Gastroesophageal sphincter (tissue), 4 donors: Measurements from ENCODE around the gene SURF4. TPM values are rescaled to one million over a fixed set of nuclear protein-coding genes. Genes with fewer than 3 reads are reported as not detected.

Experiments
- ATAC-seq: fragments of 150-250 bp; one replicate; pipeline ENCODE4 v1.9.1; 2016; ENCODE audit warnings: mild to moderate bottlenecking, moderate library complexity
- H3K27ac ChIP-seq, 4 donors: fragments of 200-600 bp; sonication (generic) in 3 of 4; 1 replicate in 3 of 4; 2 replicates in 1 of 4; pipeline ENCODE4 v1.5.1; 2016 to 2019
- H3K27me3 ChIP-seq: fragments of 200-600 bp; sonication (generic); one replicate; pipeline ENCODE4 v1.5.1; 2019
- H3K36me3 ChIP-seq, 2 donors: fragments of 200-600 bp; sonication (generic); one replicate each; pipeline ENCODE4 v1.5.1; 2019; ENCODE audit warnings: control low read depth in 1 of 2
- H3K4me1 ChIP-seq, 3 donors: fragments of 200-600 bp; sonication (generic); 1 replicate in 2 of 3; 2 replicates in 1 of 3; pipeline ENCODE4 v1.5.1; 2016 to 2019; ENCODE audit warnings: control low read depth in 2 of 3
- H3K4me3 ChIP-seq, 2 donors: fragments of 200-600 bp; sonication (generic); one replicate each; pipeline ENCODE4 v1.5.1; 2019; ENCODE audit warnings: mild to moderate bottlenecking in 1 of 2, moderate library complexity in 1 of 2
- H3K9me3 ChIP-seq, 3 donors: fragments of 200-600 bp; sonication (generic); one replicate each; pipeline ENCODE4 v1.5.1; 2017 to 2019; ENCODE audit warnings: control low read depth in 2 of 3
- CTCF ChIP-seq, 4 experiments: fragments of 200-600 bp in 2 of 4; fragments of 450-650 bp in 2 of 4; sonication (generic) in 1 of 4; IDR thresholded peaks; one replicate each; pipeline ENCODE4 v1.5.1; 2017 to 2019; ENCODE audit warnings: antibody characterized with exemption in 4 of 4, mild to moderate bottlenecking in 2 of 4, moderate library complexity in 2 of 4
- EP300 ChIP-seq: sonication (generic); formaldehyde crosslinking; IDR thresholded peaks from one replicate; pipeline ENCODE4 v1.6.1; 2017; ENCODE audit warnings: antibody characterized with exemption, mild to moderate bottlenecking
- POLR2A ChIP-seq, 2 donors: fragments of 450-650 bp; IDR thresholded peaks; one replicate each; pipeline ENCODE4 v1.6.1; 2017; ENCODE audit warnings: antibody characterized with exemption in 2 of 2, mild to moderate bottlenecking in 2 of 2, moderate library complexity in 1 of 2
- POLR2AphosphoS5 ChIP-seq: sonication (generic); formaldehyde crosslinking; IDR thresholded peaks from one replicate; pipeline ENCODE4 v1.6.1; 2017; ENCODE audit warnings: antibody characterized with exemption
- WGBS, 2 donors: methylation state at CpG; one replicate each; pipeline ENCODE4 v1.1.5; 2018; ENCODE audit warnings: low coverage in 1 of 2; 5-methylcytosine and 5-hydroxymethylcytosine counted together
- total RNA-seq, 4 donors: library from RNA; depleted of rRNA; stranded (reverse); fragments of >200 nt; gene quantifications; one replicate each; pipeline ENCODE4 v1.1.0, GENCODE V29; 2016

The SURF4 gene
- total RNA-seq, 4 donors from 2014 or later: 78.1 to 139 (median 108) TPM

- 90 to 92% methylated on average over 2 of the region's 6 CpGs for WGBS, 2 donors
- no peaks in the 10 kb centered on the region for H3K9me3 ChIP-seq
- no peaks in the 10 kb centered on the region for H3K27me3 ChIP-seq
- peaks cover 0 to 58% of the 10 kb centered on the region in 2 donors for H3K36me3 ChIP-seq
- H3K27ac ChIP-seq: no peak overlapping the region
- no peak overlapping the region for H3K4me3 ChIP-seq
- H3K4me1 ChIP-seq: peaks cover 4 to 37% (median 20%) of the 10 kb centered on the region in 3 donors
- no peak for ATAC-seq
- TF ChIP-seq CTCF (IDR thresholded peaks at IDR 0.05): no peak
- TF ChIP-seq POLR2AphosphoS5: no peak
- TF ChIP-seq POLR2A (IDR thresholded peaks at IDR 0.05): no peak
- no peak for TF ChIP-seq EP300
Observed at GRCh38 chr9:133334161-133334560, 41.7 kb downstream of the SURF4 start.

GRCh38 chr9:133333566-133333965, 42.3 kb downstream of the SURF4 start:
- Histone ChIP-seq H3K9me3 (no peaks in the 10 kb centered on the region), H3K27me3 (no peaks in the 10 kb centered on the region), H3K4me1 (peaks cover 4 to 37% (median 20%) of the 10 kb centered on the region in 3 donors), H3K27ac (no peak overlapping the region), H3K36me3 (peaks cover 0 to 52% of the 10 kb centered on the region in 2 donors), H3K4me3 (no peak overlapping the region)
- ATAC-seq: no peak
- 100% methylated on average over 1 of the region's 10 CpGs; no CpG with 5 or more reads in 1 of the 2 donors for WGBS, 2 donors
- TF ChIP-seq EP300 (no peak), POLR2A (IDR thresholded peaks at IDR 0.05) (no peak), POLR2AphosphoS5 (no peak), CTCF (IDR thresholded peaks at IDR 0.05) (no peak)

- no peak for TF ChIP-seq POLR2AphosphoS5
- TF ChIP-seq CTCF (IDR thresholded peaks at IDR 0.05): no peak
- TF ChIP-seq EP300: no peak
- TF ChIP-seq POLR2A (IDR thresholded peaks at IDR 0.05): no peak
- Histone ChIP-seq H3K4me1 (peaks cover 4 to 37% (median 20%) of the 10 kb centered on the region in 3 donors), H3K27me3 (no peaks in the 10 kb centered on the region), H3K4me3 (no peak overlapping the region), H3K9me3 (no peaks in the 10 kb centered on the region), H3K36me3 (peaks cover 0 to 48% of the 10 kb centered on the region in 2 donors), H3K27ac (no peak overlapping the region)
- 80 to 93% methylated on average over 1 to 3 of the region's 11 CpGs for WGBS, 2 donors
- ATAC-seq: no peak
Observed at GRCh38 chr9:133333011-133333410, 42.8 kb downstream of the SURF4 start.

- TF ChIP-seq POLR2A (IDR thresholded peaks at IDR 0.05): no peak
- TF ChIP-seq EP300: no peak
- TF ChIP-seq CTCF (IDR thresholded peaks at IDR 0.05): no peak
- TF ChIP-seq POLR2AphosphoS5: no peak
- Histone ChIP-seq H3K27me3 (no peaks in the 10 kb centered on the region), H3K27ac (no peak overlapping the region), H3K36me3 (peaks cover 0 to 48% of the 10 kb centered on the region in 2 donors), H3K9me3 (no peaks in the 10 kb centered on the region), H3K4me3 (no peak overlapping the region), H3K4me1 (peaks cover 4 to 37% (median 20%) of the 10 kb centered on the region in 3 donors)
- no peak for ATAC-seq
- WGBS, 2 donors: no CpG with 5 or more reads among the region's 20 CpGs
Observed at GRCh38 chr9:133332381-133332730, 43.5 kb downstream of the SURF4 start.

GRCh38 chr9:133331641-133332380, 44.0 kb downstream of the SURF4 start:
- no peak overlapping the region for H3K4me3 ChIP-seq
- H3K4me1 ChIP-seq: peaks cover 4 to 34% (median 19%) of the 10 kb centered on the region in 3 donors
- no peaks in the 10 kb centered on the region for H3K27me3 ChIP-seq
- ATAC-seq: no peak
- 96% methylated on average over 21 of the region's 57 CpGs; no CpG with 5 or more reads in 1 of the 2 donors for WGBS, 2 donors
- no peak overlapping the region for H3K27ac ChIP-seq
- H3K36me3 ChIP-seq: peaks cover 0 to 48% of the 10 kb centered on the region in 2 donors
- TF ChIP-seq POLR2A (IDR thresholded peaks at IDR 0.05): no peak
- H3K9me3 ChIP-seq: no peaks in the 10 kb centered on the region
